Prostate gland (tissue), 2 donors: ENCODE measurements around the gene WDR55.

Experiments used
- CTCF ChIP-seq, 4 experiments: fragments of 200-600 bp in 2 of 4; fragments of 450-650 bp in 2 of 4; sonication (generic) in 2 of 4; IDR thresholded peaks; 1 replicate in 3 of 4; 2 replicates in 1 of 4; pipeline ENCODE4 v1.5.1; 2016 to 2019; ENCODE audit warnings: antibody characterized with exemption in 4 of 4, mild to moderate bottlenecking in 2 of 4, moderate library complexity in 2 of 4
- POLR2A ChIP-seq: fragments of 450-650 bp; IDR thresholded peaks from one replicate; pipeline ENCODE4 v1.6.1; 2016; ENCODE audit warnings: antibody characterized with exemption, mild to moderate bottlenecking
- POLR2AphosphoS5 ChIP-seq: sonication (generic); formaldehyde crosslinking; IDR thresholded peaks from one replicate; pipeline ENCODE4 v1.6.1; 2017; ENCODE audit warnings: antibody characterized with exemption

DNA sequence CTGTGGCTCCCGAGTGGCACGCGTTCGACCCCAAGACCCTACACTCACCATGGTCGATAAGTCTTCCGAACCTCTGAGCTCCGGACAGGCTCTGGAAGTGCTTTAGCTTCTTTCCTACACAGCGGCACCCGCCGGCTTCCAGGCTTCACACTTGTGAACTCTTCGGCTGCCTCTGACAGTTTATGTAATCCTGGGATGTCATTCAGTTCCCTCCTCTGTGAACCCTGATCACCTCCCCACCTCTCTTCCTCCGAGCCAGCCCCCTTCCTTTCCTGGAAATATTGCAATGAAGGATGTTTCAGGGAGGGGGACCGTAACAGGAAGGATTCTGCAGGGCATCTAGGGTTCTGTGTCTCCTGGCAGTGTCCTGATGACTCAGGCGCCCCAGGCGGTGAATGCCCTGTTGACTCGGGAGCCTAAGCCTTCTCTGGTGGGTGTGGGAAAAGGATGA is 31.7 kb upstream of the WDR55 start, which contains the start of gene CD14:
- TF ChIP-seq POLR2AphosphoS5 (no peak), CTCF (IDR thresholded peaks at IDR 0.05) (peak in 1 of 4 experiments; percentile 4), POLR2A (no peak)
